Urinary bladder (tissue), 4 donors: Measurements from ENCODE around the gene METAP1. TPM values are rescaled to one million over a fixed set of nuclear protein-coding genes. Genes with fewer than 3 reads are reported as not detected.
"Not testable (repeated sequence)": the region's sequence is repeated elsewhere in the genome, so short reads cannot be mapped to it uniquely, and the experiment has no call there.

Experiments used
- DNase-seq: peaks from one replicate; pipeline ENCODE4 v3.0.0-alpha.2; 2015; ENCODE audit errors: extremely low spot score
- H3K27ac ChIP-seq: one replicate; pipeline ENCODE4 v1.5.1; 2013; ENCODE audit warnings: low read depth, mild to moderate bottlenecking, moderate library complexity
- H3K36me3 ChIP-seq: one replicate; pipeline ENCODE4 v1.6.1; 2013; ENCODE audit warnings: mild to moderate bottlenecking, moderate library complexity; ENCODE audit not compliant: insufficient read depth
- H3K4me1 ChIP-seq: one replicate; pipeline ENCODE4 v1.6.1; 2013; ENCODE audit warnings: mild to moderate bottlenecking, moderate library complexity; ENCODE audit not compliant: insufficient read depth
- H3K4me3 ChIP-seq: one replicate; pipeline ENCODE4 v1.5.1; 2013; ENCODE audit warnings: low read depth, low read length
- WGBS: extraction: QIAGEN DNeasy Blood & Tissue Kit; methylation state at CpG from one replicate; pipeline ENCODE4 v1.1.7; 2013; 5-methylcytosine and 5-hydroxymethylcytosine counted together
- polyA plus RNA-seq: library from polyadenylated mRNA; stranded (reverse); fragments of 200-250 nt; gene quantifications from one replicate; pipeline ENCODE4 v1.2.3, GENCODE V29; 2013
- total RNA-seq: library from RNA; depleted of rRNA; stranded (reverse); fragments of >200 nt; gene quantifications from one replicate; pipeline ENCODE4 v1.2.3, GENCODE V29; 2014
- donor health status: healthy with polysubstance abuse.
- donor health status: healthy.

METAP1 gene
- total and polyA plus RNA-seq, 2 donors = 38.5 to 45.7 TPM

DNA sequence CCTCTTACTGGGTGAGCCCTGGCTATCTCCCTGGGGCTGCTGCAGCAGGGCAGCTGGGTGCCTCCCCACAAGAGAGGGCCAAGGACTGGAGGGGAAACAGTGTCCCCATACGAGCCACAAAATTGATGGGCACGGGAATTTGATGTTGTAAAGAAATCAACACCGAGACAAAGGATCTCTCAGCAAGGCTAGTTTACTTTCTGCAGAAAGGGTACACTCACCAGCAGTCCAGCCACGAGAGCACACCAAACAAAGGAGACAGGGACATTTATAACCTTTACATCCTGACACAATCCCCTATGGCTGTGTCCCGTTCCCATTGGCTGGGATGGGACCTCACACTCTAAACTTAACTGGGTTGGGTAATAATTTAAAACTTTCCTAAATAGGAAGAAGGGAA is 25.9 kb downstream of the METAP1 start:
- DNase-seq = no peak
- H3K4me3 ChIP-seq = no peak overlapping the region
- no peaks in the 10 kb centered on the region for H3K36me3 ChIP-seq
- no peak overlapping the region for H3K27ac ChIP-seq
- 95% methylated on average over 5 of the region's 5 CpGs for WGBS
- H3K4me1 ChIP-seq = peaks cover 1% of the 10 kb centered on the region

GRCh38 chr4:99022566-99022965 is 27.0 kb downstream of the METAP1 start:
- Histone ChIP-seq H3K4me3 (no peak overlapping the region), H3K27ac (no peak overlapping the region), H3K36me3 (no peaks in the 10 kb centered on the region), H3K4me1 (peaks cover 1% of the 10 kb centered on the region)
- WGBS = 98% methylated on average over 9 of the region's 9 CpGs
- no peak for DNase-seq

GRCh38 chr4:99023800-99024251 is 28.3 kb downstream of the METAP1 start:
- WGBS = 80% methylated on average over 10 of the region's 10 CpGs
- not testable (repeated sequence) for H3K4me3 ChIP-seq, H3K4me1 ChIP-seq, H3K36me3 ChIP-seq, H3K27ac ChIP-seq, DNase-seq

DNA sequence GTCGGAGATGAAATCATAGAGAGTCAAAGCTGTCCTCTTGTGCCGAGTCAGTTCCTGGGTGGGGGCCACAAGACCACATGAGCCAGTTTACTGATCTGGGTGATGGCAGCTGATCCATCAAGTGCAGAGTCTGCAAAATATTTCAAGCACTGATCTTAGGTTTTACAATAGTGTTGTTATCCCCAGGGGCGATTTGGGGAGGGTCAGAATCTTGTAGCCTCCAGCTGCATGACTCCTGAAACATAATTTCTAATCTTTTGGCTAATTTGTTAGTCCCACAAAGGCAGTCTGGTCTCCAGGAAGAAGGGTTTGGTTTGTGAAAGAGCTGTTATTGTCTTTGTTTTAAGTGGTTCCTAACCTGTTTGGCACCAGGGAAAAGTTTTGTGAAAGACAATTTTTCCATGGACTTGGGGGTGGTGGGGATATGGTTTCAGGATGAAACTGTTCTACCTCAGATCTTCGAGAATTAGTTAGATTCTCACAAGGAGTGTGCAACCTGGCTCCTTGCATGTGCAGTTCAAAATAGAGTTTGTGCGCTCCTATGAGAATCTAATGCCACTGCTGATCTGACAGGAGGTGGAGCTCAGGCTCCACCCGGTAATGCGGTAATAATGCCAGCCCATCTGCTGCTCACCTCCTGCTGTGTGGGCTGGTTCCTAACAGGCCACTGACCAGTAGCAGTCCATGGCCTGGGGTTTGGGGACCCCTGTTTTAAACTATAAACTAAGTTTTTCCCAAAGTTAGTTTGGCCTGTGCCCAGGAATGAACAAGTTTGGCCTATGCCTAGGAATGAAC is 29.2 kb downstream of the METAP1 start:
- no peak for DNase-seq
- no peak overlapping the region for H3K4me3 ChIP-seq
- whole genome bisulfite sequencing = 86% methylated on average over 7 of the region's 7 CpGs
- no peaks in the 10 kb centered on the region for H3K36me3 ChIP-seq
- H3K27ac ChIP-seq = no peak overlapping the region
- H3K4me1 ChIP-seq = no peaks in the 10 kb centered on the region

GRCh38 chr4:99025506-99025905 is 30.0 kb downstream of the METAP1 start:
- WGBS = 76% methylated on average over 1 of the region's 1 CpG
- no peak for DNase-seq
- H3K27ac ChIP-seq = no peak overlapping the region
- H3K36me3 ChIP-seq = no peaks in the 10 kb centered on the region
- H3K4me1 ChIP-seq = no peaks in the 10 kb centered on the region
- H3K4me3 ChIP-seq = no peak overlapping the region

GRCh38 chr4:99027304-99027703 is 31.8 kb downstream of the METAP1 start:
- Histone ChIP-seq H3K4me3 (no peak overlapping the region), H3K4me1 (no peaks in the 10 kb centered on the region), H3K27ac (no peak overlapping the region), H3K36me3 (no peaks in the 10 kb centered on the region)
- DNase-seq = no peak
- WGBS = 85% methylated on average over 2 of the region's 2 CpGs

DNA sequence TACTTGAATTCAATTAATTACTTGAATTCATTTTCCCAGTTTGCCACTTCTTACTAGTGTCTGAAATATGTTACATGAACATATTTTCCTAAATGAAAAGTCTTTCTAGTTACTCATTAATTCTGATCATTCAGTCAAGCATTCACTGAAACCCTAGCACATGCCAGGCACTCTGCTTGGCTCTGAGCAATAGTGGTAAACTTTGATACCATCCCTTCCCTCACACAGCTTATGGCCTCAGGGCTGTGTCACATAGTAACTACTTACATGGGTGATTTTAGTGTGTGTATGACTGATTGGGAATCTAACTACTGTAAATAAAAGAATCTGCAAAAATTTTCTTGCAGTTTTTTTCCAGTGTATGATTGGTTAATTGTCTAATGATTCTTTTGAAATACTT is 32.7 kb downstream of the METAP1 start:
- no peak overlapping the region for H3K4me3 ChIP-seq
- no peak for DNase-seq
- no peaks in the 10 kb centered on the region for H3K36me3 ChIP-seq
- H3K4me1 ChIP-seq = no peaks in the 10 kb centered on the region
- no peak overlapping the region for H3K27ac ChIP-seq

DNA sequence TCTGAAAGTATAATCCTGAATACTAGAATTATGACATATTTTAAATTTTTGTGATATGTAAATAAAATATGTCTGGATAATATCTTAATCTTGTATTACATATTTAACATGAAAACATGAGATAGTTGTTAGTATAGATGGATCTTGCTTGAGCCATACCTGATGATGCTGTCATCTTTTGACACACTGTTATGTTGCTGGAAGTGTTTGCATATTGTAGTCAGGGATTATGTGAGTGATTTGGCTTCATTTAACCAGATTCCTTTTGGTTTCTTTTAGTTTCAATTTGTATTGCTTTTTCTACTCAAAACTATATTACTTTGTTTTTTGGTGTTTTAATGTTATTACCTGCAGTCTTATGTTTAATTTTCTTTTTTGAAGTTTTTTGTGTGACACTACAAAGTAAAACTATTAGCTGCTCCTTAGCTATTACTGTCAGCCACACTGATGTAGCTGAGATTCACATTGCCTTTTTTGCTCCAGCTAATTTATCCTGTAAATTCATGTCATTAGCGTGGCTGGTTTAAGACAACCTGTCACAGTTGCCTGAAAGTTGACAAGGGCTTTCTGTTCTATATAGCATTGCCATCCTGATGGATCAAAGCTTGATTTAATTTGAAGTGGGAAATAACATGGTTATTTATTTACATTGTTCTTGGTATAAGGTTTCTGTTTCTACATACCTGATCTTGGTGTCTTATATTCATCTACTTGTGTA is 33.7 kb downstream of the METAP1 start:
- Histone ChIP-seq H3K4me3 (no peak overlapping the region), H3K36me3 (no peaks in the 10 kb centered on the region), H3K27ac (peak overlapping the region; percentile 2), H3K4me1 (no peaks in the 10 kb centered on the region)
- WGBS = 74% methylated on average over 1 of the region's 1 CpG
- no peak for DNase-seq

DNA sequence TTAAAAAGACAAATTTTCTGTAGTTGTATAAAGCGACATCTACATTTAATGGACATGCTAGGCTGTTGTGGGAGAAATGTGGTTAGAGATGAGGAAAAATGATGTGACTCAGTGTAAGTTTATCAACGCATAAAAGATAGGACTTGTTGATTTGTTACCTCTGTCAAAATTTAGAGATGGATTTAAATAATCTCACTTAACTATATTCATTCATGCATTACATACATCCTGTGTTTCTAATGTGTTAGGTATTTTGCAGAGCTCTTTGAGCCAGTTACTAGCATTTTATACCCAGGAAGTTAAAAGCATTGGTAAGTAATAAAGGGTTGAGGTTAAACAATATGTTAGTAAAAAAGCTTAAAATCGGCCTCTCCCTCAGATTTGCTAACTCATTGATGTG is 34.3 kb downstream of the METAP1 start:
- H3K36me3 ChIP-seq = no peaks in the 10 kb centered on the region
- no peaks in the 10 kb centered on the region for H3K4me1 ChIP-seq
- DNase-seq = no peak
- H3K4me3 ChIP-seq = no peak overlapping the region
- 77% methylated on average over 3 of the region's 3 CpGs for WGBS
- no peak overlapping the region for H3K27ac ChIP-seq

DNA sequence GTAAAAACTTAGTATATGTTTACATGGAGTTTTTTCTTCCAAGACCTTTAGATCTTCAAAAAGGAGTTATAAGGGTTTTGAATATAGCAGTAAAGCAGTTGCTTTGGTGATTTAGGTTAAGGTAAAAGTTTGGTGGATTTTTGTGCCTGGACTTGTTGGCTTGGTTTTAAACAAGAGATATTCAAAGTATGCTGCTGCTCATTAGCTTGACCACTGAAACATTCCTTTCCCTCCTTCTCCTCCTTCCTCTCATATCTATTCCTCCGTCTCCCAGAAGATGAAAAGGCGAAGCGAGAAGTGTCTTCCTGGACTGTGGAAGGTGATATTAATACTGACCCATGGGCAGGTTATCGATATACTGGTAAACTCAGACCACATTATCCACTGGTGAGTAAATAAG is 38.4 kb downstream of the METAP1 start:
- no peak for DNase-seq
- Histone ChIP-seq H3K4me3 (no peak overlapping the region), H3K36me3 (peaks cover 2% of the 10 kb centered on the region), H3K4me1 (no peaks in the 10 kb centered on the region), H3K27ac (no peak overlapping the region)
- 94% methylated on average over 4 of the region's 4 CpGs for WGBS

GRCh38 chr4:99038213-99038612 is 42.7 kb downstream of the METAP1 start:
- Histone ChIP-seq H3K4me1 (no peaks in the 10 kb centered on the region), H3K36me3 (peaks cover 2% of the 10 kb centered on the region), H3K27ac (no peak overlapping the region), H3K4me3 (no peak overlapping the region)
- DNase-seq = no peak
- 95% methylated on average over 1 of the region's 1 CpG for WGBS

GRCh38 chr4:99043346-99043745 is 47.8 kb downstream of the METAP1 start:
- no peak overlapping the region for H3K4me3 ChIP-seq
- WGBS = 55% methylated on average over 2 of the region's 2 CpGs
- no peak for DNase-seq
- H3K36me3 ChIP-seq = peaks cover 3% of the 10 kb centered on the region
- no peak overlapping the region for H3K27ac ChIP-seq
- no peaks in the 10 kb centered on the region for H3K4me1 ChIP-seq

DNA sequence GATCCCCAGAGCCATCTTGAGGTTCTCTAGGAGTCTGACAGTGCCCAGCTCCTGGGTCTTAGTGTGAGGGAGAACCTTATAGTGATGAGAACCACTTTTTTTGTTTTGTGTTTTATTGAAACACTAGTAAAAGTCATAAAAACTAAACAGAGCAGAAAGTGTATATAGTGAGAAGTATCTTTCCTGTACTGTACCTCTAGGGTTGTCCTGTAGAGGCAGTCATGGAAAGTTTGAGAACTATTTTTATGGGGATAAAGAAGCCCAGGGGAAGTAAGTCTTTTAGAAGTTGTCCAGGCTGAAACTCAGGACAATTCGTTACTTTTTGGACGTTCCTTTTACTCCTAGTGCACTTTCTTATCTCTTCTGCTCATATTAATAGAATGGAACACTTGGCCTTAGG is 52.2 kb downstream of the METAP1 start:
- WGBS = 50% methylated on average over 2 of the region's 2 CpGs
- H3K4me3 ChIP-seq = no peak overlapping the region
- DNase-seq = no peak
- no peak overlapping the region for H3K27ac ChIP-seq
- H3K36me3 ChIP-seq = peaks cover 5% of the 10 kb centered on the region
- no peaks in the 10 kb centered on the region for H3K4me1 ChIP-seq

DNA sequence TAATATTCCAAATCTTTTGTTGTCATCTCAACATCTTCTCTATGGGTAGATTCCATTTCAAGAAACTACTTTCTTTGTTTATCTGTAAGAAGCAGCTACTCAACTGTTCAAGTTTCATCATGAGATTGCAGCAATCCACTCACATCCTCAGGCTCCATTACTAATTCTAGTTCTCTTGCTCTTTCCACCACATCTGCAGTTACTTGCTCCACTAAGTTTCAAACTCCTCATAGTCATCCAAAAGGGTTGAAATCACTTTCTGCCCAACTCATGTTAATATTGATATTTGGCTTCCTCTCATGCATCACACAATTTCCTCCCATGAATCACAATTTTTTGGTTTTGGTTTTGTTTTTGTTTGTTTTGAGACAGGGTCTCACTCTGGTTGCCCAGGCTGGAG is 57.4 kb downstream of the METAP1 start:
- Histone ChIP-seq H3K4me3 (no peak overlapping the region), H3K36me3 (peaks cover 2% of the 10 kb centered on the region), H3K27ac (no peak overlapping the region), H3K4me1 (no peaks in the 10 kb centered on the region)
- DNase-seq = no peak
